ENCODE measurements around the gene PPAT.

Gene PPAT

DNA sequence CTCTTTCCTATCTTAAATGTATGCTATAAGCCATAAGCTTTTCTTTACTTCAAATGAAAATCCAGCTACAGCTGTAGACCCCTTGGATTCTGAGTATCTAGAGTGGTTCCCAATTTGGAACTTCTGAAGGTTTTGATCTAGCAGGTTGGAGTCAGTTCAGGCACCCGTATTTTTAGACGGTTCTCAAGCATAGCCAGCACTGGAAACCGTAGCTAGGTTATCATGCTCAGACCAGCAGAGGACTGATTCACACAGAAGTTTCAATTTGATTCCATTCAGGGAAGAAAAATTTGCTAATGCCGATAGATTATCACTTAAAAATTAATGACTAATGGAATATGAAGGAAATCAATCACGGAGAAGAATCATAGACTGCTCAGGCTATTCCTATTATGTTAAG is 11.2 kb downstream of the PPAT start:
- Histone ChIP-seq H3K9me3 (ENCODE audit: insufficient read depth, low read length) (no peaks in the 10 kb centered on the region), H3K27me3 (ENCODE audit: insufficient read depth, insufficient read length) (no peaks in the 10 kb centered on the region), H3K9ac (ENCODE audit: insufficient read length, low read depth) (no peak overlapping the region), H3K36me3 (ENCODE audit: insufficient read depth, insufficient read length, low read length) (peaks cover under 1% of the 10 kb centered on the region), H3K4me1 (ENCODE audit: insufficient read depth, insufficient read length) (no peaks in the 10 kb centered on the region), H3K4me3 (ENCODE audit: insufficient read length, low read depth) (no peak overlapping the region)
- no peak for DNase-seq (ENCODE audit: low read depth, low spot score)
- TF ChIP-seq YY1 (IDR thresholded peaks at IDR 0.05; ENCODE audit: insufficient read depth, insufficient read length) (no peak), SUZ12 (IDR thresholded peaks at IDR 0.05; ENCODE audit: extremely low read depth, insufficient read depth, insufficient read length) (no peak), ZNF274 (IDR thresholded peaks at IDR 0.05; ENCODE audit: low read depth, low read length) (no peak)

DNA sequence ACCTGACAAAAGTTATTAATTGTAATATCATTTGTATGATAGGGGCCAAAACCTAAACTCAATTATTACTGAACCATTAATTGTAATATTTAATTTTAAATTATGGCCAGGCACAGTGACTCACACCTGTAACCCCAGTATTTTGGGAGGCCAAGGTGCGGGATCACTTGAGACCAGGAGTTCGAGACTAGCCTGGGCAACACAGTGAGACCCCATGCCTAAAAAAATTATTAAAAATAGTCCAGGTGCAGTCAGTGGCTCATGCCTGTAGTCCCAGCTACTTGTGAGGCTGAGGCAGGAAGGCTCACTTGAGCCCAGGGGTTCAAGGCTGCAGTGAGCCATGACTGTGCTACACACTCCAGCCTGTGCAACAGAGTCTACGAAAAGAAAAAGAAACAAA is 18.0 kb downstream of the PPAT start:
- Histone ChIP-seq H3K27me3 (ENCODE audit: insufficient read depth, insufficient read length) (no peaks in the 10 kb centered on the region), H3K9me3 (ENCODE audit: insufficient read depth, low read length) (no peaks in the 10 kb centered on the region), H3K9ac (ENCODE audit: insufficient read length, low read depth) (no peak overlapping the region), H3K4me3 (ENCODE audit: insufficient read length, low read depth) (no peak overlapping the region), H3K36me3 (ENCODE audit: insufficient read depth, insufficient read length, low read length) (peaks cover 5% of the 10 kb centered on the region), H3K4me1 (ENCODE audit: insufficient read depth, insufficient read length) (no peaks in the 10 kb centered on the region)
- TF ChIP-seq SUZ12 (IDR thresholded peaks at IDR 0.05; ENCODE audit: extremely low read depth, insufficient read depth, insufficient read length) = no peak
- no peak for TF ChIP-seq ZNF274 (IDR thresholded peaks at IDR 0.05; ENCODE audit: low read depth, low read length)
- no peak for TF ChIP-seq YY1 (IDR thresholded peaks at IDR 0.05; ENCODE audit: insufficient read depth, insufficient read length)
- DNase-seq (ENCODE audit: low read depth, low spot score) = no peak

DNA sequence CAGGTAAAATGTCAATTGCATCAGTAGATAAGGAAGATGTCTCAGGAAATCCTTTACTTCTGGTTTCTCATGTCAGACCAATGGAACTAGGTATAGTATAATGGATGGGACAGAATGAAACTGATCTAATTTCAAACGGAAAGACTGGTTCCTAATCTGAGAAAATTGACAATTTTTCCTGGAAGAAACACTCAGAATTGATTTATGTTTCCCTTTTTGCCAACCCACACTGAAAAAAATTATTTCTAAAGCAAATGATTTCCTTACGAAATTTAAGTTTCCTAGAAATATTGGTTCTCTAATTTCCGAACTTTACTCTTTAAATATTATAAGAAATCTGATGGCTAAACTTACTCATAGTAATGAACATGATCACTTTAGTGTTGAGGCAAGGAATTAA is 19.1 kb downstream of the PPAT start:
- no peak for DNase-seq (ENCODE audit: low read depth, low spot score)
- no peak for TF ChIP-seq SUZ12 (IDR thresholded peaks at IDR 0.05; ENCODE audit: extremely low read depth, insufficient read depth, insufficient read length)
- no peaks in the 10 kb centered on the region for H3K4me1 ChIP-seq (ENCODE audit: insufficient read depth, insufficient read length)
- H3K4me3 ChIP-seq (ENCODE audit: insufficient read length, low read depth) = no peak overlapping the region
- no peak overlapping the region for H3K9ac ChIP-seq (ENCODE audit: insufficient read length, low read depth)
- no peaks in the 10 kb centered on the region for H3K9me3 ChIP-seq (ENCODE audit: insufficient read depth, low read length)
- peaks cover 5% of the 10 kb centered on the region for H3K36me3 ChIP-seq (ENCODE audit: insufficient read depth, insufficient read length, low read length)
- H3K27me3 ChIP-seq (ENCODE audit: insufficient read depth, insufficient read length) = no peaks in the 10 kb centered on the region

DNA sequence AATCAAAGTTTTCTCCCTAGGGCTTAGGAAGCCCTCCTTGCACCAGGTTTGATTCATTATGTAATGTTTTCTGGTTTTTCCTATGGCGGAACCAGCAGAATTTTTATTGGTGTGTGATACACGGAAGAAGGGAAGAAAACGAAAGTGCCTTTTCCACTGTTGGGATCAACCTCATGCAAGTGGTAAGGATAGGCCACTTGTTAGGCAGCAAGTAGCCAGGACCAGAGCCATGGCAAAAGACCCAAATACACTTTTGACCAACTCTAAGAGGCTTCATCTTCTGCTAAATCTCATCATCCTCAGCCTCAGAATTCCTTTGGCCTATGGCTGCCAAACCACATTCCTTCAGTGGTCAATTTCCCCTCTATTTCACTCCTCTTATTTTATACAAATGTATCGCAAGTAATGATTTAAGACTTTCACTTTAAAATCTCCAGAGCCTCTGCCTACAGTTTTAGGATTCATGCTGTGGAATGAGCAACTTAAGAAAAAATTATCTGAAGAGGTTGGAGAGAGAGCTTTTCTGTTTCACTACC is 21.2 kb downstream of the PPAT start:
- TF ChIP-seq SUZ12 (IDR thresholded peaks at IDR 0.05; ENCODE audit: extremely low read depth, insufficient read depth, insufficient read length) = no peak
- no peak for TF ChIP-seq YY1 (IDR thresholded peaks at IDR 0.05; ENCODE audit: insufficient read depth, insufficient read length)
- no peak for TF ChIP-seq ZNF274 (IDR thresholded peaks at IDR 0.05; ENCODE audit: low read depth, low read length)
- peaks cover 5% of the 10 kb centered on the region for H3K36me3 ChIP-seq (ENCODE audit: insufficient read depth, insufficient read length, low read length)
- no peak overlapping the region for H3K9ac ChIP-seq (ENCODE audit: insufficient read length, low read depth)
- H3K4me3 ChIP-seq (ENCODE audit: insufficient read length, low read depth) = no peak overlapping the region
- H3K9me3 ChIP-seq (ENCODE audit: insufficient read depth, low read length) = no peaks in the 10 kb centered on the region
- no peaks in the 10 kb centered on the region for H3K4me1 ChIP-seq (ENCODE audit: insufficient read depth, insufficient read length)
- no peaks in the 10 kb centered on the region for H3K27me3 ChIP-seq (ENCODE audit: insufficient read depth, insufficient read length)
- no peak for DNase-seq (ENCODE audit: low read depth, low spot score)

DNA sequence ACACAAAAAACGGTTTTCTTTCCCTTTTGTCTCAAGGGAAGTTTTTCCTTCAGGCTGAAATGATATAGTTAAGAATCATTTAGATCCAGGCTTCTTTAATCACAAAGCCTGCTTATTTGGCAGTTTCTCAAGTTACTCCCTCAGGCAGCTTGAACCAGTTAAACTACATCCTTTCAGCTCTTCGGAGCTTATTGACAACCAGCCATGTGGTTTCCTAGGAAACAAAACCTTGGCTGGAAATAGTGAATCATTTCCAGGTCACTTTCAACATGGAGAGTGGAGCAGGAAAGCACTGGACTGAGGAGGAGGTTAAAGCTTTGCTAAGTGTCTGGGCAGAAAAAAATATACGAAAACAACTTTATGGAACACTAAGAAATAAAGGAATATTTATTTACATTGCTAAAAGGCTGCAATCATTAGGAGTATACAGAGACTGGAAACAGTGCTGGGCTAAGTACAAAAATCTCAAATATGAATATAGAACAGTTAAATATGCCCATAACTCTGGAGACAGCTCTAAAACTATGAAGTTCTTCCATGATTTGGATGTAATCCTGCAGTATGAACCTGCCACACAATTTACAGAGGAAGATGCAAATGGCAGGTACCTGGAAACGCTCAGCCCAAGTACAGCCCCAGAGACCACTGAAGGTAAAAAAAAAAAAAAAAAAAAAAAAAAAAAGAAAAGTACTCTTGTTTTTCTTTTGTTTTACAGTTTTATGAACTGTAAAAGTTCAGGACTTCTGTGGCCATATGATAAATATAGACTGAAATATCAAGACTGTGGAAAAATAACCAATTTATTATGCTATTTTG is 25.0 kb downstream of the PPAT start:
- Histone ChIP-seq H3K9me3 (ENCODE audit: insufficient read depth, low read length) (no peaks in the 10 kb centered on the region), H3K4me3 (ENCODE audit: insufficient read length, low read depth) (no peak overlapping the region), H3K36me3 (ENCODE audit: insufficient read depth, insufficient read length, low read length) (peaks cover 14% of the 10 kb centered on the region), H3K27me3 (ENCODE audit: insufficient read depth, insufficient read length) (no peaks in the 10 kb centered on the region), H3K4me1 (ENCODE audit: insufficient read depth, insufficient read length) (no peaks in the 10 kb centered on the region), H3K9ac (ENCODE audit: insufficient read length, low read depth) (no peak overlapping the region)
- no peak for TF ChIP-seq YY1 (IDR thresholded peaks at IDR 0.05; ENCODE audit: insufficient read depth, insufficient read length)
- no peak for TF ChIP-seq SUZ12 (IDR thresholded peaks at IDR 0.05; ENCODE audit: extremely low read depth, insufficient read depth, insufficient read length)
- TF ChIP-seq ZNF274 (IDR thresholded peaks at IDR 0.05; ENCODE audit: low read depth, low read length) = no peak
- DNase-seq (ENCODE audit: low read depth, low spot score) = peak; percentile 59

DNA sequence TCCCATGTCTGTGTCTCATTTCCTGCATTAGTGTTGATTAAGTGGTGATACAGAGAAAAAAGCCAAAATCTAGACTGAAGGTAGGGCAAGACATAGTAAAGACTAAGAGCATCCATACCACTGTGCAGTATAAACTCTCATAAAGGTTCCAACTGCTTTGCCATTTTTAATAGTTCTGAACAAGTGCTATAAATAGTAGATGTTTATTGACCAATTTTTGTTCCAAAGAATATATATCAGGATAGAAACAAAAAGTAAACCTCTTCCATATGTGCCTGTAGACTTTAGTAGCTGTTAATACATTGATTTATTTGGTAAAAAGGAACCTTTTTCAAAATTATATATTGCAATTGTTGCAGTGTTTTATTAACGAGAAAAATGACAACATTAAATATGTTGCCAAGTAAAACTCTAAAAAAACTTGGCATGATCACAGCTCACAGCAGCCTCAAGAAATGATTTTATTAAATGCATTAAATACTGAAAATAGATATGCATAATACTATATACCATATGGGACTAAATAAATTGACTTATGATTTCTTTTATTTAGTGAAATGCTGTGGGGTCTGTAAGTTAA is 25.8 kb downstream of the PPAT start:
- no peaks in the 10 kb centered on the region for H3K27me3 ChIP-seq (ENCODE audit: insufficient read depth, insufficient read length)
- DNase-seq (ENCODE audit: low read depth, low spot score) = no peak
- H3K4me3 ChIP-seq (ENCODE audit: insufficient read length, low read depth) = no peak overlapping the region
- H3K36me3 ChIP-seq (ENCODE audit: insufficient read depth, insufficient read length, low read length) = peaks cover 23% of the 10 kb centered on the region
- H3K9me3 ChIP-seq (ENCODE audit: insufficient read depth, low read length) = no peaks in the 10 kb centered on the region
- TF ChIP-seq SUZ12 (IDR thresholded peaks at IDR 0.05; ENCODE audit: extremely low read depth, insufficient read depth, insufficient read length) (no peak), ZNF274 (IDR thresholded peaks at IDR 0.05; ENCODE audit: low read depth, low read length) (no peak), YY1 (IDR thresholded peaks at IDR 0.05; ENCODE audit: insufficient read depth, insufficient read length) (no peak)
- no peaks in the 10 kb centered on the region for H3K4me1 ChIP-seq (ENCODE audit: insufficient read depth, insufficient read length)
- H3K9ac ChIP-seq (ENCODE audit: insufficient read length, low read depth) = no peak overlapping the region

DNA sequence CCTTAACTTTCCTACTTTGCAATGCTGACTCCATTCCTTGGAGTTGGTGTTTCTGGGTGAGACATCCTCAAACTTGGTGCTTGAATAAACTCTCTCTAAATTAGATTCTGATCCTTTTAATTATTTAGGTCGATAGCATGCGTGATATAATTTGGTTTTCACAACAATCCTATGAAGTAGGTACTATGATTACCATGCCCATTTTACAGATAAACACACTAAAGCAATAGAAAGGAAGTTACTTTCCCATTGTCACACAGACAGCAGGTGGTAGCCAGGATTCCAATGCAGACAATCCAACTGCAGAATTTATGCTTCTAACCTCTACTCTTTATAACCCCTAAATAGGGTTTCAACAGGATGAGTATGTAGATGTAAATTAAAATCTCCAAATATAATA is 26.4 kb downstream of the PPAT start:
- TF ChIP-seq ZNF274 (IDR thresholded peaks at IDR 0.05; ENCODE audit: low read depth, low read length) = no peak
- no peak for TF ChIP-seq SUZ12 (IDR thresholded peaks at IDR 0.05; ENCODE audit: extremely low read depth, insufficient read depth, insufficient read length)
- no peak for TF ChIP-seq YY1 (IDR thresholded peaks at IDR 0.05; ENCODE audit: insufficient read depth, insufficient read length)
- no peak overlapping the region for H3K4me3 ChIP-seq (ENCODE audit: insufficient read length, low read depth)
- peaks cover 29% of the 10 kb centered on the region for H3K36me3 ChIP-seq (ENCODE audit: insufficient read depth, insufficient read length, low read length)
- H3K27me3 ChIP-seq (ENCODE audit: insufficient read depth, insufficient read length) = no peaks in the 10 kb centered on the region
- DNase-seq (ENCODE audit: low read depth, low spot score) = no peak
- no peak overlapping the region for H3K9ac ChIP-seq (ENCODE audit: insufficient read length, low read depth)
- H3K9me3 ChIP-seq (ENCODE audit: insufficient read depth, low read length) = no peaks in the 10 kb centered on the region
- H3K4me1 ChIP-seq (ENCODE audit: insufficient read depth, insufficient read length) = no peaks in the 10 kb centered on the region

Data from NT2/D1 (cell line).